Measurements from ENCODE around the gene DNAJC4.

The DNAJC4 gene

GRCh38 chr11:64261556-64262080 lies 31.3 kb downstream of the DNAJC4 start:
- DNase-seq = no peak

- DNase-seq = no peak
These were observed 32.1 kb downstream of the DNAJC4 start for GRCh38 chr11:64262271-64263002.

GRCh38 chr11:64263021-64263946 lies 32.9 kb downstream of the DNAJC4 start:
- no peak for DNase-seq

GRCh38 chr11:64263947-64264317 lies 33.6 kb downstream of the DNAJC4 start:
- no peak for DNase-seq

- no peak for DNase-seq
These were observed 34.1 kb downstream of the DNAJC4 start for GRCh38 chr11:64264371-64264852.

- no peak for DNase-seq
These were observed 35.1 kb downstream of the DNAJC4 start for GRCh38 chr11:64265176-64266160.

GRCh38 chr11:64266339-64266738 lies 36.0 kb downstream of the DNAJC4 start:
- DNase-seq = no peak

- DNase-seq = no peak
These were observed 37.0 kb downstream of the DNAJC4 start for GRCh38 chr11:64267207-64267945.

GRCh38 chr11:64268025-64268892 lies 37.9 kb downstream of the DNAJC4 start:
- DNase-seq = no peak

- DNase-seq = peak; percentile 66
These were observed 38.7 kb downstream of the DNAJC4 start for GRCh38 chr11:64268893-64269539.

- peak; percentile 95 for DNase-seq
These were observed 39.3 kb downstream of the DNAJC4 start for GRCh38 chr11:64269540-64270220.

- DNase-seq = no peak
These were observed 44.9 kb downstream of the DNAJC4 start for GRCh38 chr11:64275031-64275800.

- DNase-seq = no peak
These were observed 45.5 kb downstream of the DNAJC4 start for GRCh38 chr11:64275841-64276240.

- DNase-seq = no peak
These were observed 46.5 kb downstream of the DNAJC4 start for GRCh38 chr11:64276653-64277431.

- DNase-seq = no peak
These were observed 48.3 kb downstream of the DNAJC4 start for GRCh38 chr11:64278576-64279190.

- no peak for DNase-seq
These were observed 51.8 kb downstream of the DNAJC4 start for GRCh38 chr11:64281957-64282770.
